Gastrocnemius medialis (tissue), 4 donors: ENCODE measurements around the gene HNRNPR. TPM values are rescaled to one million over a fixed set of nuclear protein-coding genes. Genes with fewer than 3 reads are reported as not detected.

ENCODE experiments used
- ATAC-seq, 2 donors: fragments of 150-250 bp; one replicate each; pipeline ENCODE4 v1.9.1; 2016
- DNase-seq, 2 donors: peaks; one replicate each; pipeline ENCODE4 v3.0.0-alpha.2; 2019
- H3K27ac ChIP-seq, 4 donors: fragments of 200-600 bp; sonication (generic); 1 replicate in 1 of 4; 2 replicates in 3 of 4; pipeline ENCODE4 v1.5.1; 2016 to 2018; ENCODE audit warnings: mild to moderate bottlenecking in 2 of 4, moderate library complexity in 1 of 4
- H3K27me3 ChIP-seq, 3 donors: fragments of 200-600 bp; sonication (generic) in 2 of 3; 1 replicate in 1 of 3; 2 replicates in 2 of 3; pipeline versions ENCODE4 v1.5.1 to v1.6.0; 2016 to 2019; ENCODE audit warnings: mild to moderate bottlenecking in 1 of 3, moderate library complexity in 1 of 3
- H3K36me3 ChIP-seq, 2 donors: fragments of 200-600 bp; sonication (generic) in 1 of 2; one replicate each; pipeline ENCODE4 v1.5.1; 2017 to 2018
- H3K4me1 ChIP-seq, 2 donors: fragments of 200-600 bp; sonication (generic) in 1 of 2; one replicate each; pipeline ENCODE4 v1.5.1; 2016 to 2017; ENCODE audit warnings: mild to moderate bottlenecking in 2 of 2
- H3K4me3 ChIP-seq, 4 donors: fragments of 200-600 bp; sonication (generic) in 3 of 4; 1 replicate in 1 of 4; 2 replicates in 3 of 4; pipeline ENCODE4 v1.5.1; 2016 to 2019; ENCODE audit warnings: mild to moderate bottlenecking in 2 of 4
- H3K9me3 ChIP-seq, 3 donors: fragments of 200-600 bp; sonication (generic) in 2 of 3; 1 replicate in 1 of 3; 2 replicates in 2 of 3; pipeline ENCODE4 v1.5.1; 2016 to 2019
- CTCF ChIP-seq, 5 experiments: fragments of 450-650 bp in 3 of 5; fragments of 200-600 bp in 2 of 5; sonication (generic) in 2 of 5; IDR thresholded peaks in 4 of 5; conservative IDR thresholded peaks in 1 of 5; 1 replicate in 4 of 5; 2 replicates in 1 of 5; pipeline ENCODE4 v1.5.1; 2016 to 2019; ENCODE audit warnings: antibody characterized with exemption in 5 of 5, mild to moderate bottlenecking in 3 of 5, moderate library complexity in 3 of 5
- POLR2A ChIP-seq, 2 donors: fragments of 450-650 bp; IDR thresholded peaks; one replicate each; pipeline ENCODE4 v1.6.1; 2017; ENCODE audit warnings: antibody characterized with exemption in 2 of 2, mild to moderate bottlenecking in 2 of 2, moderate library complexity in 2 of 2
- in situ Hi-C, 4 donors: fragments of 200-750 bp; cut with MboI; loops; one replicate each; pipeline versions ENCODE4 v1.15.0 to v1.8.0; 2017; ENCODE audit warnings: low sequenced_read_pairs in 4 of 4
- intact Hi-C: fragments of 100-400 bp; cut with DNase I; formaldehyde crosslinking; loops from one replicate; pipeline ENCODE4 v1.15.1; 2023; ENCODE audit warnings: low total_unique reads
- total RNA-seq, 4 donors: library from RNA; depleted of rRNA; stranded (reverse); fragments of >200 nt; gene quantifications; one replicate each; pipeline versions ENCODE4 v1.1.0 to v1.2.3, GENCODE V29; 2016

The HNRNPR gene
- total RNA-seq, 4 donors from 2014 or later = 36.5 to 56.3 (median 44.5) TPM

- no peak overlapping the region for H3K4me3 ChIP-seq
- no peaks in the 10 kb centered on the region for H3K27me3 ChIP-seq
- H3K36me3 ChIP-seq = peaks cover 0 to 16% of the 10 kb centered on the region in 2 donors
- DNase-seq = no peak
- TF ChIP-seq POLR2A (IDR thresholded peaks at IDR 0.05) = no peak
- no peak for TF ChIP-seq CTCF (IDR thresholded peaks at IDR 0.05 in 4 of 5, conservative IDR thresholded peaks at IDR 0.05 in 1 of 5)
- H3K27ac ChIP-seq = no peak overlapping the region
- in situ Hi-C loops (no loop called here), intact Hi-C loops (no loop called here)
- no peaks in the 10 kb centered on the region for H3K9me3 ChIP-seq
- ATAC-seq = no peak
- H3K4me1 ChIP-seq = peaks cover 9 to 14% of the 10 kb centered on the region in 2 donors
Observed at GRCh38 chr1:23290836-23291565, 53.1 kb downstream of the HNRNPR start.

GRCh38 chr1:23288671-23289070 lies 55.4 kb downstream of the HNRNPR start:
- H3K4me1 ChIP-seq = peaks cover 9 to 14% of the 10 kb centered on the region in 2 donors
- no peaks in the 10 kb centered on the region for H3K9me3 ChIP-seq
- in situ Hi-C loops (no loop called here), intact Hi-C loops (no loop called here)
- ATAC-seq = no peak
- DNase-seq = no peak
- H3K36me3 ChIP-seq = peaks cover 0 to 19% of the 10 kb centered on the region in 2 donors
- no peaks in the 10 kb centered on the region for H3K27me3 ChIP-seq
- H3K4me3 ChIP-seq = no peak overlapping the region
- TF ChIP-seq CTCF (IDR thresholded peaks at IDR 0.05 in 4 of 5, conservative IDR thresholded peaks at IDR 0.05 in 1 of 5) = no peak
- H3K27ac ChIP-seq = no peak overlapping the region

- Histone ChIP-seq H3K27me3 (no peaks in the 10 kb centered on the region), H3K4me1 (peaks cover 9 to 14% of the 10 kb centered on the region in 2 donors), H3K9me3 (no peaks in the 10 kb centered on the region), H3K36me3 (peaks cover 0 to 23% of the 10 kb centered on the region in 2 donors), H3K27ac (no peak overlapping the region), H3K4me3 (no peak overlapping the region)
- TF ChIP-seq POLR2A (IDR thresholded peaks at IDR 0.05) = no peak
- TF ChIP-seq CTCF (IDR thresholded peaks at IDR 0.05 in 4 of 5, conservative IDR thresholded peaks at IDR 0.05 in 1 of 5) = no peak
- ATAC-seq (no peak), DNase-seq (no peak)
- in situ Hi-C loops (no loop called here), intact Hi-C loops (no loop called here)
Observed at GRCh38 chr1:23288201-23288600, 55.9 kb downstream of the HNRNPR start.

- Histone ChIP-seq H3K4me3 (no peak overlapping the region), H3K27me3 (no peaks in the 10 kb centered on the region), H3K9me3 (no peaks in the 10 kb centered on the region), H3K27ac (no peak overlapping the region), H3K4me1 (peaks cover 9% of the 10 kb centered on the region in 2 donors), H3K36me3 (peaks cover 0 to 37% of the 10 kb centered on the region in 2 donors)
- ATAC-seq (no peak), DNase-seq (no peak)
- intact Hi-C loops (no loop called here), in situ Hi-C loops (no loop called here)
- TF ChIP-seq POLR2A (IDR thresholded peaks at IDR 0.05) (no peak), CTCF (IDR thresholded peaks at IDR 0.05 in 4 of 5, conservative IDR thresholded peaks at IDR 0.05 in 1 of 5) (no peak)
Observed at GRCh38 chr1:23286401-23286800, 57.7 kb downstream of the HNRNPR start.
